Urinary bladder (tissue), 4 donors: ENCODE data around the gene ITGB5. TPM values are rescaled to one million over a fixed set of nuclear protein-coding genes. Genes with fewer than 3 reads are reported as not detected.
"Not testable (repeated sequence)": the region's sequence is repeated elsewhere in the genome, so short reads cannot be mapped to it uniquely, and the experiment has no call there.

ENCODE experiments used
- DNase-seq: peaks from one replicate; pipeline ENCODE4 v3.0.0-alpha.2; 2015; ENCODE audit errors: extremely low spot score
- H3K27ac ChIP-seq: one replicate; pipeline ENCODE4 v1.5.1; 2013; ENCODE audit warnings: low read depth, mild to moderate bottlenecking, moderate library complexity
- H3K36me3 ChIP-seq: one replicate; pipeline ENCODE4 v1.6.1; 2013; ENCODE audit warnings: mild to moderate bottlenecking, moderate library complexity; ENCODE audit not compliant: insufficient read depth
- H3K4me1 ChIP-seq: one replicate; pipeline ENCODE4 v1.6.1; 2013; ENCODE audit warnings: mild to moderate bottlenecking, moderate library complexity; ENCODE audit not compliant: insufficient read depth
- H3K4me3 ChIP-seq: one replicate; pipeline ENCODE4 v1.5.1; 2013; ENCODE audit warnings: low read depth, low read length
- WGBS: extraction: QIAGEN DNeasy Blood & Tissue Kit; methylation state at CpG from one replicate; pipeline ENCODE4 v1.1.7; 2013; 5-methylcytosine and 5-hydroxymethylcytosine counted together
- polyA plus RNA-seq: library from polyadenylated mRNA; stranded (reverse); fragments of 200-250 nt; gene quantifications from one replicate; pipeline ENCODE4 v1.2.3, GENCODE V29; 2013
- total RNA-seq: library from RNA; depleted of rRNA; stranded (reverse); fragments of >200 nt; gene quantifications from one replicate; pipeline ENCODE4 v1.2.3, GENCODE V29; 2014
- donor health status: healthy with polysubstance abuse.
- donor health status: healthy.

Gene ITGB5
- total and polyA plus RNA-seq, 2 donors, result 32.9 to 77.2 TPM

- Histone ChIP-seq H3K36me3 (no peaks in the 10 kb centered on the region), H3K27ac (no peak overlapping the region), H3K4me3 (no peak overlapping the region), H3K4me1 (peaks cover under 1% of the 10 kb centered on the region)
- WGBS, result 87% methylated on average over 1 of the region's 1 CpG
- DNase-seq, result no peak
Observed at GRCh38 chr3:124800076-124800475, 87.1 kb downstream of the ITGB5 start.

DNA sequence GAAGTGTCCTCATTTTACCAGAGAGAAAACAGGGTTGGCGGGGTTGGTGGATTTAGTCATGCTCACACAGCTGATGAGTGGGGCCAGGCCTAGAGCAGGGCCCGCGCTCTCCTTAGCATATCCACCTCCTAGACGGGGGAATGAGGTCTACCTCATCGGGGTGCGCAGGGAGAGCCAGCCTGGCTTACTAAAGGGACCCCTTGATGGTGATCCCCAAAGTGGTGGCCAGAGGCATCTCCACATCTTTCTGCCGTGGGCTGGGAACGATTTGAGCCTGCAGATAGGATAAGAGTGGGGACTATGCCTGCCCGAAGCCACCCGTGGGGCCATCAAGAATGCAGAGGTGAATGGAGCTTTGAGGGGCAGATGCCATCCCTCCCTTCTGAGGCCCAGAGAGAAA lies 87.5 kb downstream of the ITGB5 start:
- Histone ChIP-seq H3K36me3 (no peaks in the 10 kb centered on the region), H3K27ac (no peak overlapping the region), H3K4me1 (no peaks in the 10 kb centered on the region), H3K4me3 (no peak overlapping the region)
- WGBS, result 96% methylated on average over 10 of the region's 10 CpGs
- no peak for DNase-seq

DNA sequence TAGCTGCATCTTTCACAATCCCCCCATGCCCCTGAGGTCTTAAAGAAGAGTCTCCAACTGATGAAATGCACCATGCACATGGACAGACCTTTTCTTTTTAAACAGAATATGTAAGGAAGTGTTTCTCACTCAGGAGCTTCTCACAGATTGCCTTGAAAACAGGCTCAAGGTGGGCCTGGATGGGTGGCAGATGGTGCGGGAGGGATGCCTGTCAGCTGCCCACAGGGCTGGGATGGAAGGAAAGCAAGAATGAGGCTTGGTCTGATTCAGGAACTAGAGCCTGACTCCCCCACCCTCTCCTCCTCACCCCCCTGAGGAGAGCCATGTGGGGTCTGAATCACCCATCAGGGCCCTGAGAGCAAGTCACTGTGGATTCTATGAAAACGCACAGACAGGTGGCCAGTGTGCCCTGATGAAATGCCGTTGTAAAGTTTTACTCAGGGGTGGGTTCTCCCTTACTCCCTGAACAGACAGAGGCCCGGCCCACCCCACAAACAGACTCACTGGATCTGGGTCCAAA lies 89.7 kb downstream of the ITGB5 start:
- H3K4me1 ChIP-seq, result no peaks in the 10 kb centered on the region
- no peaks in the 10 kb centered on the region for H3K36me3 ChIP-seq
- H3K4me3 ChIP-seq, result no peak overlapping the region
- H3K27ac ChIP-seq, result no peak overlapping the region
- DNase-seq, result no peak
- WGBS, result 94% methylated on average over 4 of the region's 4 CpGs

- 97% methylated on average over 19 of the region's 19 CpGs for WGBS
- H3K27ac ChIP-seq, result no peak overlapping the region
- H3K4me3 ChIP-seq, result no peak overlapping the region
- no peak for DNase-seq
- H3K4me1 ChIP-seq, result no peaks in the 10 kb centered on the region
- H3K36me3 ChIP-seq, result no peaks in the 10 kb centered on the region
Observed at GRCh38 chr3:124796477-124796876, 90.7 kb downstream of the ITGB5 start.

DNA sequence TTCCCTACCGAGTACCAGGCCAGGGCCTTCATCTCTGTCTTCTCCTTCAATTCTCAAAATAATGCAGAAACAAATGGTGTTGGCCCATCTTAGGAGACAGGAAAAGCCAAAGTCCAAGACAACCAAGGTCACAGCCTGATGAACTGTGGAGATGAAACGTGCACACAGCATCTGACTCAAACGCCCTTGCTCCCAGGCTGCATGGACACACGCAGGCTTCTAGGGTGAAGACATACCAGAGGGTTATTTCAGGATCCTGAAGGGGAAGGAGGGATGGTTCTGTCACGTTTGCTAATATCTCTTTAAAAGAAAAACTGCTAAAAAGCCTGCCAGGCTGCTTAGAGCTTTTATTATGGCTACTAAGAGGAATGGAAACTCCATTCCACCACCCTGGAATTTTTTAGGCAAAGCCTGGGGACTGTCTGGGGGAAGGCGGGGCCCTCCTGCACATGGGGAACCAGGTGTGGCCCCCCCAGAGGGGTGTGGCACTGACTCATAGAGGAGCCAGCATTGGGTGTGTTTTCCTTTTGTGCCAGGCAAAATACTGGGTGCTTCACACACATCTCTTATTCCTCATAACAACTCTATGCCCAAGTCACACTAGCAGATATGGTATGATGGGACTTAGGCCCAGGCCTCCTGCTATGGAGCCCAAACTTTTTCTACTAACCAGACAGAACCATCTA lies 94.0 kb downstream of the ITGB5 start:
- Histone ChIP-seq H3K4me3 (no peak overlapping the region), H3K27ac (no peak overlapping the region), H3K36me3 (no peaks in the 10 kb centered on the region), H3K4me1 (no peaks in the 10 kb centered on the region)
- DNase-seq, result no peak
- 84% methylated on average over 6 of the region's 6 CpGs for WGBS

DNA sequence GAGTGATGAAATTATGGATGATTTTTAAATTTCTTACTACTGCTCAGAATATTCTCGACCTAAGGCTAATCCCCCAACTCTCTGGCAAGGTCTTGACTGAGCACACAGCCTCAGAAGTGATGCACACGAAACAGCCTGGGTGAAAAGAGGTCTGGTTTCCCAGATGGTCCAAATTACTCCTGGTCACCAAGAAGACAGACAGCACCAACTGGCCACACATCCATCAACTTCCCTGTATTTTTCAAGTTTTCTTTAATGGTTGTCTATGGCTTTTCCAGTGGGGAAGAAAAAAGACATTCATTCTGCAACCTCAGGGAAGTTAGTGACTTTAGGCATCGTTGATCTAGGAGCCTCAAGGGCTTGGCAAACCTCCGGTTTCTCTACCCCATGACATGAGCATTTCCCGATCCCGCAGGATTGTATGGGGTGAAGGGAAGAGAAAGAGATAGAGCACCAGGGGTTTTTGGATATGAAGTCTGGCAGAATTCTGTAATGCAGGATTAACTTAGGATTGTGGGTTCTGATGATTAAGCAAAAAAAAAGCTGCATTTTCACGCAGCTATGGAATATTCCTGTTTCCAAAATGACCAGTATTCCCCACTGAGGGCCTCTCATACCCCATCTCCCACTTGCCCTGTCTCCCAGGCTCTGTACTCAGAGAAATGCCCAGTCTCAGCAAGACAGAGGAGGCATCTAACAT lies 94.7 kb downstream of the ITGB5 start:
- Histone ChIP-seq H3K36me3 (no peaks in the 10 kb centered on the region), H3K4me1 (no peaks in the 10 kb centered on the region), H3K27ac (no peak overlapping the region), H3K4me3 (no peak overlapping the region)
- WGBS, result 80% methylated on average over 7 of the region's 7 CpGs
- DNase-seq, result no peak

GRCh38 chr3:124791639-124792151 lies 95.5 kb downstream of the ITGB5 start:
- WGBS, result 30% methylated on average over 8 of the region's 8 CpGs
- Histone ChIP-seq H3K4me3 (no peak overlapping the region), H3K4me1 (no peaks in the 10 kb centered on the region), H3K36me3 (no peaks in the 10 kb centered on the region), H3K27ac (peak overlapping the region; percentile 48)
- DNase-seq, result no peak

DNA sequence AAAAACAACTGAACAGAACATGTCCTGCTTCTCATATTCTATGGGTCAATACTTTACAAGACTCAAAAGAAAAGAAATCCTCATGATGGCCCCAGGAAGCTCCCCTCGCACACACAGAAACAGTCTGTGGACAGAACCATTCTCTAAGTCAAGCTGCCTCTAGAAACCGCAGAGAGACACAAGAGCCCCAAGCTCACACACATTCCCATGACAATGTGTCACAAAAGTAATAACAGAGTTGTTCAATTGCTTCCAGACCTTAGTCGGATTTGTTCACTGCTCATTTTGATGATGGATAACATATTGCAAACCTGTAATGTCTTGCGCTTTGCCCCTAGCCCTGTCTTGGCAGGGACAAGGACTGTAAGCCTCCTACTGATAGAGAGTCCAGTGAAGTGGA lies 96.0 kb downstream of the ITGB5 start:
- no peaks in the 10 kb centered on the region for H3K4me1 ChIP-seq

GRCh38 chr3:124789103-124789502 lies 98.1 kb downstream of the ITGB5 start:
- H3K27ac ChIP-seq, H3K36me3 ChIP-seq, H3K4me3 ChIP-seq, H3K4me1 ChIP-seq, DNase-seq: not testable (repeated sequence)
- 76% methylated on average over 4 of the region's 5 CpGs for WGBS

More for the DNA sequence above, 96.0 kb downstream of the ITGB5 start:
- H3K27ac ChIP-seq, result peak overlapping the region; percentile 48
- no peak for DNase-seq
- no peak overlapping the region for H3K4me3 ChIP-seq
- no peaks in the 10 kb centered on the region for H3K36me3 ChIP-seq
- WGBS, result 82% methylated on average over 4 of the region's 4 CpGs

- Histone ChIP-seq H3K4me3 (no peak overlapping the region), H3K36me3 (no peaks in the 10 kb centered on the region), H3K4me1 (no peaks in the 10 kb centered on the region), H3K27ac (no peak overlapping the region)
- 90% methylated on average over 2 of the region's 2 CpGs for WGBS
- no peak for DNase-seq
Observed at GRCh38 chr3:124788254-124788745, 98.9 kb downstream of the ITGB5 start.

- no peak for DNase-seq
- H3K4me3 ChIP-seq, result no peak overlapping the region
- WGBS, result 86% methylated on average over 3 of the region's 3 CpGs
- no peak overlapping the region for H3K27ac ChIP-seq
- no peaks in the 10 kb centered on the region for H3K36me3 ChIP-seq
- no peaks in the 10 kb centered on the region for H3K4me1 ChIP-seq
Observed at GRCh38 chr3:124787476-124788195, 99.5 kb downstream of the ITGB5 start.

DNA sequence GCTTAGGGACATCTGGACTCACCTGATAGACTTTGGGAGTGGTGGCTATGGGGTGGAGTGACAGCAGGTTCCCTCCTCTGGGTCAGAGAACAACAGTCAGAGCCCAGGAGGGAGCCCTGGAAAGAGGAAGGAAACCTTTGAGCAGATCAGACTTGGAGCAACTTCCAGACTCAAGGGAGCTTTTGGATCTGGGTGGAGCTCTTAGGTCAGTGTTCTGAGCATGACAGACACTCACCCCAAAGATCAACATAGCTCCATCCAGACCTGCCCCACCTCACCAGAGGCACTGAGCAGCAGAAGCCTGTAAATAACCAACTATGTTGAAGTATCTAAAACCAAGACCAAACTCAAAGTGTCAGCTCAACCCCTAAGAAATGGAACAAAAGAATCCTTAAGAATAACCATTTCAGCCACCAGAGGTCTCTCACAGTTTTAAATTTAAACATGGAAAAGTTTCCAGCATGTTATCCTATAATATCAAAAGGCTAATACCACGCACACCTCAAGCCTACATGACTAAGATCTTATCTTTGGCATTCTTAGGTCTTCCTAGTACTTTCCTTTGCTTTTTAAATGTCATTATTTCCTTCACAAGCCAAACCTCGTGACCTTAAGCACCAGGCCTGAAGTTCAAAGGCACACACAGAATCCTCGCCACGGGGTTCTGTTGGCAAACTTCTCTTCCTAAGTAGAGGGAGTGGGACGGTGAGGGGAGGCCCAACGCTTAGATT lies 100.5 kb downstream of the ITGB5 start:
- Histone ChIP-seq H3K27ac (no peak overlapping the region), H3K36me3 (no peaks in the 10 kb centered on the region), H3K4me1 (no peaks in the 10 kb centered on the region), H3K4me3 (no peak overlapping the region)
- WGBS, result 72% methylated on average over 6 of the region's 6 CpGs
- DNase-seq, result no peak

DNA sequence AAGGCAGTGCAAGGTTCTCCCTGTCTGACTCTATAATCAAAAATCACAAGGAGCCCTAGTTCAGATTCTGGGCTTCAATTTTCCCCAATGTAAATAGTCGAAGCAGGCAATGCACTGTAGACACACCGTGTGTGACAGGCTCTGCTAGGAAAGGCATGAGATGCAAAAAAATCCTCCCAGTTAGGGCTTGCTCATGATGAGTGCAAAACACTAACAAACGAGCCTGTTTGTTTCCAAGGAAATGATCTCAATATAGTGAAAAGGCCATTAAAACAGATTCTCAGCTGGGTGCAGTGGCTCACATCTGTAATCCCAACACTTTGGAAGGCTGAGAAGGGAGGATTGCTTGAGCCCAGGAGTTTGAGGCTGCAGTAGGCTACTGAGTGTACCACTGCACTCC lies 101.2 kb downstream of the ITGB5 start:
- no peak overlapping the region for H3K27ac ChIP-seq

More for the DNA sequence above, 101.2 kb downstream of the ITGB5 start:
- Histone ChIP-seq H3K36me3 (no peaks in the 10 kb centered on the region), H3K4me1 (no peaks in the 10 kb centered on the region), H3K4me3 (no peak overlapping the region)
- 76% methylated on average over 3 of the region's 3 CpGs for WGBS
- no peak for DNase-seq
